Chondrocyte (in vitro differentiated cells): Measurements from ENCODE around the gene PAM16. TPM values are rescaled to one million over a fixed set of nuclear protein-coding genes. Genes with fewer than 3 reads are reported as not detected.

Experiments
- DNase-seq: peaks from one replicate; pipeline ENCODE4 v3.0.0; 2021; ENCODE audit warnings: mixed read lengths, low spot score
- H3K27ac Mint-ChIP-seq: one replicate; pipeline ENCODE4 v1.8.0; 2021; ENCODE audit warnings: mild to moderate bottlenecking, moderate library complexity, mixed read lengths; ENCODE audit not compliant: unreplicated experiment
- H3K27me3 Mint-ChIP-seq: 2 replicates; pipeline ENCODE4 v1.8.0; 2021; ENCODE audit warnings: low read depth, mixed read lengths
- H3K36me3 Mint-ChIP-seq: 2 replicates; pipeline ENCODE4 v1.8.0; 2021; ENCODE audit warnings: low read depth, mixed read lengths
- H3K4me1 Mint-ChIP-seq: 2 replicates; pipeline ENCODE4 v1.8.0; 2021; ENCODE audit warnings: low read depth, mild to moderate bottlenecking, mixed read lengths
- H3K4me3 Mint-ChIP-seq: one replicate; pipeline ENCODE4 v1.8.0; 2021; ENCODE audit warnings: mild to moderate bottlenecking, moderate library complexity, mixed read lengths; ENCODE audit not compliant: unreplicated experiment
- H3K9me3 Mint-ChIP-seq: 2 replicates; pipeline ENCODE4 v1.8.0; 2021; ENCODE audit warnings: low read depth, mixed read lengths
- total RNA-seq: library from RNA; stranded (reverse); gene quantifications from 3 replicates; pipeline ENCODE4 v1.2.1, GENCODE V29; 2021
- TF ChIP-seq, protein P1 (sequence below): fragments of 200-600 bp; sonication (generic); IDR thresholded peaks from 2 replicates; pipeline ENCODE4 v1.5.0; 2021; ENCODE audit warnings: antibody characterized with exemption, mild to moderate bottlenecking, moderate library complexity

PAM16 gene
- total RNA-seq, 1 donor from 2014 or later = 24.4 TPM

GRCh38 chr16:4298761-4299522 lies 52.2 kb downstream of the PAM16 start:
- H3K36me3 Mint-ChIP-seq = no peaks in the 10 kb centered on the region
- H3K27me3 Mint-ChIP-seq = no peaks in the 10 kb centered on the region
- peak overlapping the region; percentile 98 for H3K27ac Mint-ChIP-seq
- H3K4me3 Mint-ChIP-seq = peak overlapping the region; percentile 48
- peaks cover 51% of the 10 kb centered on the region for H3K4me1 Mint-ChIP-seq
- peak; percentile 96 for DNase-seq
- TF ChIP-seq, protein P1, sequence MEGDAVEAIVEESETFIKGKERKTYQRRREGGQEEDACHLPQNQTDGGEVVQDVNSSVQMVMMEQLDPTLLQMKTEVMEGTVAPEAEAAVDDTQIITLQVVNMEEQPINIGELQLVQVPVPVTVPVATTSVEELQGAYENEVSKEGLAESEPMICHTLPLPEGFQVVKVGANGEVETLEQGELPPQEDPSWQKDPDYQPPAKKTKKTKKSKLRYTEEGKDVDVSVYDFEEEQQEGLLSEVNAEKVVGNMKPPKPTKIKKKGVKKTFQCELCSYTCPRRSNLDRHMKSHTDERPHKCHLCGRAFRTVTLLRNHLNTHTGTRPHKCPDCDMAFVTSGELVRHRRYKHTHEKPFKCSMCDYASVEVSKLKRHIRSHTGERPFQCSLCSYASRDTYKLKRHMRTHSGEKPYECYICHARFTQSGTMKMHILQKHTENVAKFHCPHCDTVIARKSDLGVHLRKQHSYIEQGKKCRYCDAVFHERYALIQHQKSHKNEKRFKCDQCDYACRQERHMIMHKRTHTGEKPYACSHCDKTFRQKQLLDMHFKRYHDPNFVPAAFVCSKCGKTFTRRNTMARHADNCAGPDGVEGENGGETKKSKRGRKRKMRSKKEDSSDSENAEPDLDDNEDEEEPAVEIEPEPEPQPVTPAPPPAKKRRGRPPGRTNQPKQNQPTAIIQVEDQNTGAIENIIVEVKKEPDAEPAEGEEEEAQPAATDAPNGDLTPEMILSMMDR = peak; percentile 28
- no peaks in the 10 kb centered on the region for H3K9me3 Mint-ChIP-seq

DNA sequence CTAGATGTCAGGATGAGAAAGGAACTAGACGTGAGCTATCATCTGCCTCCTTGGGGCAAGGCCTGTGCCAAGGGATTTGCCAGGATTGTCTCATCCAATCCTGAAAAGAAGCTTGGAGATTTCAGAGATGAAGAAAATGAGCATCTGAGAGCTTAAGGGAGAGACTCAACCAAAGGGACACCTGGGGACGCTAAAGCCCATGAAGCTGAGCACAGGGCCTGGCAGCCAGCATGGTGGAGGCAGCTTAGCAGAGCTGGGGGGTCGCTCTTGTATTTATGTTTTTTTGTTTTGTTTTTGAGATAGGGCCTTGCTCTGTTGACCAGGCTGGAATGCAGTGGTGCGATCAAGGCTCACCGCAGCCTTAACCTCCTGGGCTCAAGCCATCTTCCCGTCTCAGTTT lies 53.6 kb downstream of the PAM16 start:
- DNase-seq = no peak
- no peak overlapping the region for H3K4me3 Mint-ChIP-seq
- TF ChIP-seq, protein P1 = no peak
- no peaks in the 10 kb centered on the region for H3K27me3 Mint-ChIP-seq
- no peaks in the 10 kb centered on the region for H3K9me3 Mint-ChIP-seq
- peaks cover 60% of the 10 kb centered on the region for H3K4me1 Mint-ChIP-seq
- H3K36me3 Mint-ChIP-seq = no peaks in the 10 kb centered on the region
- peak overlapping the region; percentile 27 for H3K27ac Mint-ChIP-seq

- no peaks in the 10 kb centered on the region for H3K9me3 Mint-ChIP-seq
- peak overlapping the region; percentile 42 for H3K27ac Mint-ChIP-seq
- peak overlapping the region; percentile 4 for H3K4me3 Mint-ChIP-seq
- peaks cover 63% of the 10 kb centered on the region for H3K4me1 Mint-ChIP-seq
- TF ChIP-seq, protein P1 = no peak
- H3K36me3 Mint-ChIP-seq = no peaks in the 10 kb centered on the region
- DNase-seq = no peak
- H3K27me3 Mint-ChIP-seq = no peaks in the 10 kb centered on the region
These were observed 55.5 kb downstream of the PAM16 start for GRCh38 chr16:4295581-4295980.

DNA sequence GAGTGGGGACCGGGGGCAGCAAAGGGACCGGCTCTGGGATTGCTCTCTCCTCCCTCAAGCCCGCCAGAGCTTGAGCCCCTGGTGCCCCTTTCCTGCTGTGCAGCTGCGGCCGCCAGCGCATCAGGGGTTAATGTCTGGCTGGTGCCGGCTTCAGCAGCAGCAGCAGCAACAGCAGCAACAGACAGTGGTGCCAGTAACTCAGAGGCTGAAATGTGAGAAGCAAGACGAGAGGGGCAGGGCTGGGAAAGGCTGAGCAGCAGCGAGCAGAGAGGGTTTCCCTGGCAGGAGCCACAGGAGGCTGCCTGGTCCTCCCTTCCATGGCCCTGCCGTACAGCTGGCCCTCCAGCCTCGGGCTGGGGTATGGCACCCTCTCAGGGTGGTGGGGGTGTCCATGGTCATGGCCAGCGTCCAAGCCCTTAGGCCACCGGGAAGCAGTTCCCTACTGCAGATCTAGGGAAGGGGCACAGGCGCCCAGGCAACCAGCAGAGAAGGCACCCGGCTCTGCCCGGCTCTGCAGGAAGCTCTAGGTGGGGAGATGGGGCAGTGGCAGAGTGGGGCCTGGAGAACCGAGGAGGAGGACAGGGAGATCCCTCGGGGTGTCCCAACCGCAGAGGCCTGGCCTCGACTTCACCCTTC lies 57.2 kb downstream of the PAM16 start:
- no peak for DNase-seq

DNA sequence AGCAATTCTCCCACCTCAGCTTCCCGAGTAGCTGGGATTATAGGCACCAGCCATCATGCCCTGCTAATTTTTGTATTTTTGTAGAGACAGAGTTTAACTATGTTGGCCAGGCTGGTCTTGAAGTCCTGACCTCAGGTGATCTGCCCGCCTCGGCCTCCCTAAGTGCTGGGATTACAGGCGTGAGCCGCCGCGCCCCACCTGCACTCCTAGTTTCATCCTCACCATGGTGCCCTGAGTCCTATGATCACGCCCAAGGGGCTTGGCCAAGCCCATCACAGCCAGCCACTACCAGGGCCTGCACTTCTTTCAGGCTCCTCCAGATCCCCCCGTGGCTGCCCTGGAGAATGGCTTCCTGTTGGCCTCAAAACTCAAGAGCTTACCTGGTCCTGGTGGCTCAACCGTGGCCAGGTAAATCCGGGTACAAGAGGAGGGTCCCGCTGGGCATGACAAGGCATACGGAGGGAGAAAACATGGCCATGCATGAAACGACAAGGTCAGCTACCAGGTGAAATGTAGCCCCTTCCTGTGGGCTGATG lies 57.9 kb downstream of the PAM16 start:
- Mint-ChIP-seq H3K27ac (peak overlapping the region; percentile 83), H3K4me3 (peak overlapping the region; percentile 62), H3K4me1 (peaks cover 55% of the 10 kb centered on the region), H3K36me3 (no peaks in the 10 kb centered on the region), H3K9me3 (no peaks in the 10 kb centered on the region), H3K27me3 (no peaks in the 10 kb centered on the region)
- DNase-seq = no peak
- TF ChIP-seq, protein P1 = no peak

More for the DNA sequence above, 57.2 kb downstream of the PAM16 start:
- peaks cover 55% of the 10 kb centered on the region for H3K4me1 Mint-ChIP-seq
- no peaks in the 10 kb centered on the region for H3K27me3 Mint-ChIP-seq
- no peaks in the 10 kb centered on the region for H3K36me3 Mint-ChIP-seq
- no peaks in the 10 kb centered on the region for H3K9me3 Mint-ChIP-seq
- TF ChIP-seq, protein P1 = peak; percentile 24
- peak overlapping the region; percentile 83 for H3K27ac Mint-ChIP-seq
- peak overlapping the region; percentile 62 for H3K4me3 Mint-ChIP-seq
